H1 (cell line): Measurements from ENCODE around the gene WWC2. TPM values are rescaled to one million over a fixed set of nuclear protein-coding genes. Genes with fewer than 3 reads are reported as not detected.

Experiments
- CTCF ChIA-PET: fragments of 300-600 bp; sonication (Branson Sonifier 250); formaldehyde crosslinking; loops from one replicate; lab custom pipeline; 2021; ENCODE audit not compliant: partially characterized antibody; lab: Charles Lee
- POLR2A ChIA-PET: fragments of 300-600 bp; sonication (Branson Sonifier 250); formaldehyde crosslinking; loops from one replicate; lab custom pipeline; 2021; ENCODE audit warnings: inconsistent platforms; ENCODE audit not compliant: partially characterized antibody; lab: Charles Lee
- DNase-seq, 2 experiments: peaks; one replicate each; pipeline versions ENCODE4 v3.0.0 to v3.0.0-alpha.2; 2010 to 2022; ENCODE audit warnings: low spot score in 2 of 2, low read depth in 1 of 2, mixed read lengths in 1 of 2
- FAIRE-seq: peaks from 2 replicates; lab custom pipeline; 2011; peaks lifted over from hg19 to GRCh38; lab: Jason Lieb, UNC
- H2AFZ ChIP-seq: 2 replicates; pipeline ENCODE4 v1.8.1; 2012; ENCODE audit warnings: low read length, inconsistent platforms
- H2AK5ac ChIP-seq: 2 replicates; pipeline ENCODE4 v1.6.1; 2013; ENCODE audit warnings: low read depth, low read length
- H2BK120ac ChIP-seq: replicated peaks from 2 replicates; pipeline ENCODE3; 2013; ENCODE audit warnings: low read depth, low read length, inconsistent platforms
- H2BK12ac ChIP-seq: 2 replicates; pipeline ENCODE4 v1.6.1; 2013; ENCODE audit warnings: low read depth, low read length
- H2BK15ac ChIP-seq: 2 replicates; pipeline ENCODE4 v1.6.1; 2013; ENCODE audit warnings: low read length
- H2BK20ac ChIP-seq: 2 replicates; pipeline ENCODE4 v1.6.1; 2013; ENCODE audit warnings: low read length
- H2BK5ac ChIP-seq: 2 replicates; pipeline ENCODE4 v1.6.1; 2013; ENCODE audit warnings: low read depth, low read length
- H3K14ac ChIP-seq: 2 replicates; pipeline ENCODE4 v1.6.1; 2013; ENCODE audit warnings: inconsistent platforms; ENCODE audit not compliant: insufficient read length
- H3K18ac ChIP-seq: 2 replicates; pipeline ENCODE4 v1.6.1; 2013; ENCODE audit warnings: low read length; ENCODE audit errors: extremely low read depth
- H3K23ac ChIP-seq: 2 replicates; pipeline ENCODE4 v1.6.1; 2013; ENCODE audit warnings: inconsistent platforms; ENCODE audit not compliant: insufficient read length
- H3K23me2 ChIP-seq: 2 replicates; pipeline ENCODE4 v1.6.1; 2013; ENCODE audit warnings: low read depth, low read length
- H3K27ac ChIP-seq: 2 replicates; pipeline ENCODE4 v1.6.1; 2011; ENCODE audit warnings: low read depth, low read length, inconsistent platforms
- H3K27me3 ChIP-seq, 4 experiments: replicated peaks in 1 of 4; 1 replicate in 1 of 4; 2 replicates in 3 of 4; pipeline versions ENCODE4 v1.6.1 to v1.8.1; 2011 to 2013; ENCODE audit warnings: low read length in 3 of 4, mild to moderate bottlenecking in 3 of 4, inconsistent platforms in 2 of 4, mixed read lengths in 2 of 4, moderate library complexity in 1 of 4; ENCODE audit not compliant: control insufficient read depth in 3 of 4, insufficient read depth in 3 of 4; ENCODE audit errors: extremely low read depth in 1 of 4
- H3K36me3 ChIP-seq, 4 experiments: 2 replicates each; pipeline versions ENCODE4 v1.6.1 to v1.8.1; 2011 to 2013; ENCODE audit warnings: mild to moderate bottlenecking in 4 of 4, low read length in 3 of 4, moderate library complexity in 2 of 4, control low read depth in 1 of 4, inconsistent platforms in 1 of 4; ENCODE audit not compliant: insufficient read depth in 4 of 4, control insufficient read depth in 2 of 4
- H3K4ac ChIP-seq: replicated peaks from 2 replicates; pipeline ENCODE3; 2013; ENCODE audit warnings: low read length, low read depth, mixed read lengths, inconsistent platforms; ENCODE audit not compliant: insufficient read length
- H3K4me1 ChIP-seq, 4 experiments: replicated peaks in 1 of 4; 1 replicate in 1 of 4; 2 replicates in 3 of 4; pipeline versions ENCODE4 v1.6.1 to v1.8.1; 2011 to 2013; ENCODE audit warnings: low read length in 3 of 4, inconsistent platforms in 2 of 4, mixed read lengths in 1 of 4; ENCODE audit not compliant: insufficient read depth in 4 of 4, control insufficient read depth in 3 of 4
- H3K4me2 ChIP-seq, 2 experiments: 2 replicates each; pipeline versions ENCODE4 v1.6.1 to v1.8.1; 2011 to 2013; ENCODE audit warnings: low read depth in 2 of 2, low read length in 2 of 2, control low read depth in 1 of 2, inconsistent platforms in 1 of 2, mild to moderate bottlenecking in 1 of 2; ENCODE audit not compliant: insufficient read depth in 1 of 2
- H3K4me3 ChIP-seq, 4 experiments: fragments of 200-600, 300-600 bp in 1 of 4; sonication (generic), shearing (Covaris generic), sonication (Bioruptor Twin) in 1 of 4; 2 replicates each; pipeline versions ENCODE4 v1.5.1 to v1.8.1; 2011 to 2016; ENCODE audit warnings: low read length in 4 of 4, low read depth in 3 of 4, control low read depth in 2 of 4, inconsistent platforms in 2 of 4, mild to moderate bottlenecking in 2 of 4, mixed read lengths in 1 of 4, moderate library complexity in 1 of 4; ENCODE audit not compliant: insufficient read depth in 2 of 4; ENCODE audit errors: extremely low read depth in 1 of 4
- H3K56ac ChIP-seq: replicated peaks from 2 replicates; pipeline ENCODE3; 2013; ENCODE audit warnings: low read depth, mild to moderate bottlenecking, mixed read lengths, low read length, inconsistent platforms; ENCODE audit not compliant: insufficient read length
- H3K79me1 ChIP-seq: 2 replicates; pipeline ENCODE4 v1.6.1; 2013; ENCODE audit warnings: low read depth, low read length, control low read depth
- H3K79me2 ChIP-seq, 2 experiments: 2 replicates each; pipeline versions ENCODE4 v1.6.1 to v1.8.1; 2012 to 2013; ENCODE audit warnings: low read length in 2 of 2, mild to moderate bottlenecking in 2 of 2, inconsistent platforms in 1 of 2; ENCODE audit not compliant: insufficient read depth in 2 of 2, control insufficient read depth in 1 of 2
- H3K9ac ChIP-seq, 4 experiments: replicated peaks in 1 of 4; 1 replicate in 1 of 4; 2 replicates in 3 of 4; pipeline versions ENCODE4 v1.6.1 to v1.8.1; 2011 to 2013; ENCODE audit warnings: low read depth in 3 of 4, low read length in 3 of 4, control low read depth in 2 of 4, mild to moderate bottlenecking in 2 of 4, moderate library complexity in 2 of 4, inconsistent platforms in 1 of 4; ENCODE audit errors: extremely low read depth in 1 of 4
- H3K9me3 ChIP-seq, 2 experiments: 2 replicates each; pipeline versions ENCODE4 v1.6.1 to v1.8.1; 2012 to 2013; ENCODE audit warnings: mild to moderate bottlenecking in 2 of 2, moderate library complexity in 2 of 2, control low read depth in 1 of 2, inconsistent platforms in 1 of 2, low read depth in 1 of 2, low read length in 1 of 2, mixed read lengths in 1 of 2; ENCODE audit not compliant: insufficient read depth in 2 of 2
- H4K20me1 ChIP-seq, 2 experiments: replicated peaks in 1 of 2; 2 replicates each; pipeline versions ENCODE3 to v1.8.1; 2011 to 2013; ENCODE audit warnings: inconsistent platforms in 2 of 2, low read length in 2 of 2, mild to moderate bottlenecking in 1 of 2; ENCODE audit not compliant: insufficient read depth in 2 of 2, control insufficient read depth in 1 of 2
- H4K5ac ChIP-seq: 2 replicates; pipeline ENCODE4 v1.6.1; 2013; ENCODE audit warnings: low read length, low read depth, mixed read lengths, inconsistent platforms; ENCODE audit not compliant: insufficient read length
- H4K8ac ChIP-seq: 2 replicates; pipeline ENCODE4 v1.8.0; 2013; ENCODE audit warnings: mild to moderate bottlenecking, moderate library complexity, low read length, inconsistent platforms; ENCODE audit not compliant: insufficient read depth; ENCODE audit errors: extremely low read depth
- H4K91ac ChIP-seq: replicated peaks from 2 replicates; pipeline ENCODE3; 2013; ENCODE audit warnings: low read length, mixed read lengths, inconsistent platforms; ENCODE audit not compliant: insufficient read length
- KDM4A ChIP-seq: IDR thresholded peaks from one replicate; pipeline ENCODE4 v1.7.1; 2012; ENCODE audit warnings: low read depth, mild to moderate bottlenecking, moderate library complexity, low read length, inconsistent platforms; ENCODE audit not compliant: severe bottlenecking
- PHF8 ChIP-seq: fragments of 200-600 bp; sonication (generic); conservative IDR thresholded peaks from 2 replicates; pipeline ENCODE4 v1.7.1; 2012; ENCODE audit warnings: low read depth, mild to moderate bottlenecking, inconsistent platforms, low read length, moderate library complexity
- RFX5 ChIP-seq: IDR thresholded peaks from 2 replicates; pipeline ENCODE4 v1.6.1; 2011; ENCODE audit warnings: low read depth, low read length, improper control_type of control experiment, borderline replicate concordance
- WGBS, 2 experiments: shearing (Covaris generic) in 1 of 2; methylation state at CpG; one replicate each; pipeline versions ENCODE4 v1.1.6 to v1.1.7; 2013 to 2015; ENCODE audit warnings: low lambda C conversion rate in 2 of 2, mixed read lengths in 2 of 2, inconsistent platforms in 1 of 2, low coverage in 1 of 2, missing lambda C conversion rate in 1 of 2; ENCODE audit not compliant: insufficient replicate concordance in 2 of 2, insufficient coverage in 1 of 2, insufficient read length in 1 of 2; ENCODE audit errors: extremely low coverage in 1 of 2, missing lambda C conversion rate in 1 of 2; 5-methylcytosine and 5-hydroxymethylcytosine counted together
- polyA plus RNA-seq, 7 experiments: library from polyadenylated mRNA; depleted of rRNA in 3 of 7; stranded (reverse) in 5 of 7; unstranded in 2 of 7; fragments of >200 nt in 5 of 7; fragments of 200-250 nt in 2 of 7; gene quantifications; 1 replicate in 5 of 7; 2 replicates in 1 of 7; 4 replicates in 1 of 7; pipeline versions ENCODE4 v1.2.1 to v1.2.3, GENCODE V29; 2011 to 2013; ENCODE audit warnings: missing spikeins in 2 of 7, mixed read lengths in 2 of 7
- total RNA-seq: library from RNA; stranded (reverse); fragmentation: NEBNext Ultra II Directional; extraction: Animal tissue kit (Norgen Biotek cat#: 25700); gene quantifications from 2 replicates; pipeline ENCODE4 v1.2.1, GENCODE V29; 2021

Gene WWC2
- total and polyA plus RNA-seq, 2 of the 8 experiments (the other 6 are each of a cell fraction or from before 2014, with no cell fraction given): 17.6 to 135 TPM

GRCh38 chr4:183360161-183360919 lies 261.3 kb downstream of the WWC2 start:
- H3K56ac ChIP-seq: no peak overlapping the region
- no peak overlapping the region for H3K4ac ChIP-seq
- DNase-seq (no peak), FAIRE-seq (no peak)
- no peaks in the 10 kb centered on the region for H3K36me3 ChIP-seq
- H3K79me1 ChIP-seq: no peaks in the 10 kb centered on the region
- TF ChIP-seq RFX5 (no peak), KDM4A (no peak), PHF8 (no peak)
- H2AFZ ChIP-seq: no peak overlapping the region
- no peaks in the 10 kb centered on the region for H3K79me2 ChIP-seq
- H3K23me2 ChIP-seq: no peaks in the 10 kb centered on the region
- H3K27ac ChIP-seq: no peak overlapping the region
- no peak overlapping the region for H2BK20ac ChIP-seq
- H3K23ac ChIP-seq: no peak overlapping the region
- H3K9me3 ChIP-seq: no peaks in the 10 kb centered on the region
- no peak overlapping the region for H2BK15ac ChIP-seq
- POLR2A ChIA-PET: no interaction called here
- CTCF ChIA-PET: interaction anchor here (1.5 kb wide), 1 partner anchor 9 kb away, joined by 4 read pairs; no protein-coding TSS in a partner anchor
- H2BK12ac ChIP-seq: no peak overlapping the region
- no peak overlapping the region for H4K5ac ChIP-seq
- H2AK5ac ChIP-seq: no peak overlapping the region
- no peak overlapping the region for H2BK5ac ChIP-seq
- H3K4me2 ChIP-seq: no peak overlapping the region
- H3K9ac ChIP-seq: no peak overlapping the region
- peaks cover 0 to 3% (median 1%) of the 10 kb centered on the region in 4 experiments; a peak in 3 of 7 replicates for H3K4me1 ChIP-seq
- 81% methylated on average over 11 of the region's 11 CpGs; no CpG with 5 or more reads in 1 of the 2 experiments for WGBS, 2 experiments
- no peak overlapping the region for H3K14ac ChIP-seq
- no peaks in the 10 kb centered on the region for H4K20me1 ChIP-seq
- H3K27me3 ChIP-seq: no peaks in the 10 kb centered on the region
- no peak overlapping the region for H4K91ac ChIP-seq
- H3K4me3 ChIP-seq: no peak overlapping the region
- no peak overlapping the region for H3K18ac ChIP-seq
- no peak overlapping the region for H4K8ac ChIP-seq
- H2BK120ac ChIP-seq: no peak overlapping the region
